GM12801 (cell line): ENCODE measurements around the gene TFAP2C.

ENCODE experiments used
- TF ChIP-seq, protein P1 (sequence below): IDR thresholded peaks from one replicate; pipeline ENCODE4 v1.5.1; 2011; ENCODE audit warnings: control low read depth; ENCODE audit not compliant: insufficient read length; ENCODE audit errors: extremely low read depth

Gene TFAP2C

DNA sequence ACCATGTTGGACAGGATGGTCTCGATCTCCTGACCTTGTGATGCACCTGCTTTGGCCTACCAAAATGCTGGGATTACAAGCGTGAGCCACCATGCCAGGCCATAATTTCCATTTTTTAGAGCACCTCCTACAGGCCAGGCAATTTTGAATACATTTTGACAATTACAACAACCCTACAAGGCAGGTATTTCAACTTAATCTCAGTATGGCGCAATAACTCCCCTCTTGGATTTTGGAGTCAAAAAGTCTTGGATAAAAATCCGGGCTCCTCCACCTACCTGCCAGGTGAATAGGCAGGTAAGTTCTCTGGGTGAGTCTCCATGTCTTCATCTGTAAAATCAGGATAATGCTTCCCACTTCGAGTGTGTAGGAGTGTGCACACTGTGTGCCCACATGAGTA, 39.5 kb upstream of the TFAP2C start:
- TF ChIP-seq, protein P1, sequence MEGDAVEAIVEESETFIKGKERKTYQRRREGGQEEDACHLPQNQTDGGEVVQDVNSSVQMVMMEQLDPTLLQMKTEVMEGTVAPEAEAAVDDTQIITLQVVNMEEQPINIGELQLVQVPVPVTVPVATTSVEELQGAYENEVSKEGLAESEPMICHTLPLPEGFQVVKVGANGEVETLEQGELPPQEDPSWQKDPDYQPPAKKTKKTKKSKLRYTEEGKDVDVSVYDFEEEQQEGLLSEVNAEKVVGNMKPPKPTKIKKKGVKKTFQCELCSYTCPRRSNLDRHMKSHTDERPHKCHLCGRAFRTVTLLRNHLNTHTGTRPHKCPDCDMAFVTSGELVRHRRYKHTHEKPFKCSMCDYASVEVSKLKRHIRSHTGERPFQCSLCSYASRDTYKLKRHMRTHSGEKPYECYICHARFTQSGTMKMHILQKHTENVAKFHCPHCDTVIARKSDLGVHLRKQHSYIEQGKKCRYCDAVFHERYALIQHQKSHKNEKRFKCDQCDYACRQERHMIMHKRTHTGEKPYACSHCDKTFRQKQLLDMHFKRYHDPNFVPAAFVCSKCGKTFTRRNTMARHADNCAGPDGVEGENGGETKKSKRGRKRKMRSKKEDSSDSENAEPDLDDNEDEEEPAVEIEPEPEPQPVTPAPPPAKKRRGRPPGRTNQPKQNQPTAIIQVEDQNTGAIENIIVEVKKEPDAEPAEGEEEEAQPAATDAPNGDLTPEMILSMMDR = no peak

DNA sequence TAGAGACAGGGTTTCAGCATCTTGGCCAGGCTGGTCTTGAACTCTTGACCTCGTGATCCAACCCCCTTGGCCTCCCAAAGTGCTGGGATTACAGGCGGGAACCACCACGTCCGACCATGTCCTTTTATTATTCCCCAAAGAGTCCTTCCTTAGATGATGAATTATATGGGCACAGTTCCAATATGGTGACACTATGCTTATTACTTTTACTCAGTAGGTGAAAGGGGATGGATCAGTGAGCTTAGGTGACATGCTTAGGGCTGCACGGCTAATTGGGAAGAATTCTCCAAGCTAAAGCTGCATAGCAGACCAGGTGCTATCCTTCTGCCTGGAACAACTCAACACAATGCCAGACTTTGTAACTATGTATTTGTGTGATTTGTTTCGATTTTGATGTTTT, 38.2 kb upstream of the TFAP2C start:
- TF ChIP-seq, protein P1 = no peak

DNA sequence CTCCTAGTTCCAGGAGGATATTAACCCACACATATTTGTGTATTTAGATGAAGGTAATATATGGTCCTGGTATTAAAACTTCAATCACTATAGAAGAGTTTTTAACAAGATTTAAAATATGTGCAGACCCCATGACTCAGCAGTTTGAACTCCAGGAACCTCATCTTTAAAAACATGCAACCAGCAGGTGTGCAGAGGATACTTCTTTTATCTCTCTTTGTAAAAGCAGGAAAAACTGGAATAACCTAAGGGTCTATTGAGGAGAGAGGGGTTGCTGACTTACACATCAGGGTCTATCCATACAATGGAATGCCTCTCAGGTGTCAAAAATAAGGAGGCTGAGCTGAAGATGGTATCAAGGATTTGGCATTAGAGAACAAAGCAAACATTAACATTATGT, 36.9 kb upstream of the TFAP2C start:
- TF ChIP-seq, protein P1 = no peak

- TF ChIP-seq, protein P1 = no peak
These were observed 36.3 kb upstream of the TFAP2C start for GRCh38 chr20:56592817-56593216.

DNA sequence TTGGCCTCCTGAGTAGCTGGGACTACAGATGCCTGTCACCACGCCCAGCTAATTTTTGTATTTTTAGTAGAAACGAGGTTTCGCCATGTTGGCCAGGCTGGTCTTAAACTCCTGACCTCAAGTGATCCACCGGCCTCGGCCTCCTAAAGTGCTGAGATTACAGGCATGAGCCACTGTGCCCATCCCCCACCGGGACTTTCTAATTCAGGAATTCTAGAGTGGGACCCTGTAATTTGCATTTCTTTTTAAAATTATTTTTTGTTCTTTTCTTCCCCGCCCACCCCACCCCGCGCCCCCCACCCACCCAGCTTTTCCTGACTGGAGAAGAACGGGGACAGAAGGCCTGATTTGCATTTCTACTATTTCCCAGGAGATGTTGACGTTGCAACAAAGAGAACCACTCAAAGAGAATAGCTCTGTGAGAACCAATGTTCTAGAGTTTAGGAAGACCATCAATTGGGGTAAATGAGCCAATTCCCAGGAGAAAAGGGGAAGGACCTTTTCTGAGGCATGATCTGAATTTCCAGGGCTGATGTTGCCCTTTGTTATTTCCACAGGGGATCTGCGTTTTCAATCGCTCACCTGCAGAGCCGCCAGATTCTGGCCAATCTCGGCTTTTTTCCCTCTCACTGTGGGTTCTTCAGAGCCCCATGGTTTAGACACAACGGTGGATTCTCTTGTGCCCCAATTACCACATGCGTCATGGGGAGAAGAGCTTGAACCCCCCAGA, 33.2 kb upstream of the TFAP2C start:
- TF ChIP-seq, protein P1 = no peak

DNA sequence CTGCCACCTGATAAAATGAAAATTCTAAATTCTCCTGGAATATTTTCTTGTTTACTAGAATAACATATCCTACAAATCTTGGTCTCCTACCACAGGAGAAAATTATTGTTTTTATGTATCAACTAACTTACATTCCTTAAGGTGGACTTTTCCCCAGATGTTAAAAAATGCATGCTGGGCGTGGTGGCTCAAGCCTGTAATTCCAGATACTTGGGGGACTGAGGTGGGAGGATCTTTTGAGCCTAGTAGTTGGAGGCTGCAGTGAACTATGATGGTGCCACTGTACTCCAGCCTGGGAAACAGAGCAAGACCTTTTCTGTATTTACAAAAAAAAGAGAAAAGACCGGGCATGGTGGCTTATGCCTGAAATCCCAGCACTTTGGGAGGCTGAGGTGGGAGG, 27.9 kb upstream of the TFAP2C start:
- TF ChIP-seq, protein P1 = no peak

- TF ChIP-seq, protein P1 = no peak
These were observed 24.4 kb upstream of the TFAP2C start for GRCh38 chr20:56604673-56605072.
